ENCODE results near the gene ATP8B1. TPM values are rescaled to one million over a fixed set of nuclear protein-coding genes. Genes with fewer than 3 reads are reported as not detected.

The ATP8B1 gene
- total RNA-seq, 6 experiments from 2014 or later, result 9.0 to 18.4 (median 17.1) TPM

DNA sequence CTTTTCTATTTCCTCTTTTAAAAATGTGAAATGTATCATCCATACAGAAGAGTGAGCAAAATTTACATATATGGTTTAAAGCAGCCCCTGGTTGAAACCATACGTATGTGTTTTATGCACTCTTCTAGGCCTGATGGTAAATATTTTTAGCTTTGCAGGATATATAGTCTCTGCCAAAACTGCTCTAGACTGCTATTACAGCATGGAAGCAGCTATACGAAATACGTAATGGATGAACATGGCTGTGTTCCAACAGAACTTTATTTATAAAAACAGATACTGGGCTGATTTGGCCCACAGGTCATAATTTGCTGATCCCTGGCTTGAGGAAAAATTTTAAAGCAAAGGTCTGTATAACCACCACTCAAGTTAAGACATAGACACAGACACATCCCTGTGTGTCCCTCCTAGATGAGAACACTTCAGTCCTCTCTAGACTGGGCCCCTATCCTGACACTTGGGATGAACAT is 42.5 kb upstream of the ATP8B1 start:
- no peak for DNase-seq
- 82% methylated on average over 3 of the region's 3 CpGs for WGBS (ENCODE audit: insufficient coverage, low coverage, low lambda C conversion rate, missing lambda C conversion rate)
- H3K27ac ChIP-seq, result no peak overlapping the region

DNA sequence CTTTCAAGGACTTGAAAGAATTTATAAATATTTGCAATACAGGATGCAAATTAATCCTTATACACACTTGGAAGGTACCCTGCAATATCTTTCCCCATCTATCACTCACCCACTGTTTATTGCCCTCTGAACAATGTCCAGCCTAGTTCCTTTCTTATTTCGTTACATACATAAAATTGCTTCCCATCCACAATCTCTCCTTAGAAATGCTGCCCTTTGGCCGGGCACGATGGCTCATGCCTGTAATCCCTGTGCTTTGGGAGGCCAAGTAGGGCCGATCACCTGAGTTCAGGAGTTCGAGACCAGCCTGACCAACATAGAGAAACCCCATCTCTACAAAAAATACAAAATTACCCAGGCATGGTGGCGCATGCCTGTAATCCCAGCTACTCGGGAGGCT is 41.2 kb upstream of the ATP8B1 start:
- intact Hi-C loops (cut with DNase I), result no loop called here
- Histone ChIP-seq H3K27me3 (no peaks in the 10 kb centered on the region), H3K9me3 (no peaks in the 10 kb centered on the region), H3K4me3 (no peak overlapping the region), H3K4me1 (no peaks in the 10 kb centered on the region), H3K36me3 (no peaks in the 10 kb centered on the region), H3K27ac (no peak overlapping the region)
- 91% methylated on average over 7 of the region's 7 CpGs for WGBS (ENCODE audit: insufficient coverage, low coverage, low lambda C conversion rate, missing lambda C conversion rate)
- no peak for TF ChIP-seq POLR2A (IDR thresholded peaks at IDR 0.05)
- TF ChIP-seq, protein P1, sequence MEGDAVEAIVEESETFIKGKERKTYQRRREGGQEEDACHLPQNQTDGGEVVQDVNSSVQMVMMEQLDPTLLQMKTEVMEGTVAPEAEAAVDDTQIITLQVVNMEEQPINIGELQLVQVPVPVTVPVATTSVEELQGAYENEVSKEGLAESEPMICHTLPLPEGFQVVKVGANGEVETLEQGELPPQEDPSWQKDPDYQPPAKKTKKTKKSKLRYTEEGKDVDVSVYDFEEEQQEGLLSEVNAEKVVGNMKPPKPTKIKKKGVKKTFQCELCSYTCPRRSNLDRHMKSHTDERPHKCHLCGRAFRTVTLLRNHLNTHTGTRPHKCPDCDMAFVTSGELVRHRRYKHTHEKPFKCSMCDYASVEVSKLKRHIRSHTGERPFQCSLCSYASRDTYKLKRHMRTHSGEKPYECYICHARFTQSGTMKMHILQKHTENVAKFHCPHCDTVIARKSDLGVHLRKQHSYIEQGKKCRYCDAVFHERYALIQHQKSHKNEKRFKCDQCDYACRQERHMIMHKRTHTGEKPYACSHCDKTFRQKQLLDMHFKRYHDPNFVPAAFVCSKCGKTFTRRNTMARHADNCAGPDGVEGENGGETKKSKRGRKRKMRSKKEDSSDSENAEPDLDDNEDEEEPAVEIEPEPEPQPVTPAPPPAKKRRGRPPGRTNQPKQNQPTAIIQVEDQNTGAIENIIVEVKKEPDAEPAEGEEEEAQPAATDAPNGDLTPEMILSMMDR (IDR thresholded peaks at IDR 0.05), result no peak
- DNase-seq, result no peak
- ATAC-seq, result no peak

More for the DNA sequence above, 42.5 kb upstream of the ATP8B1 start:
- no peak overlapping the region for H3K4me3 ChIP-seq
- no peaks in the 10 kb centered on the region for H3K27me3 ChIP-seq
- H3K9me3 ChIP-seq, result no peaks in the 10 kb centered on the region
- intact Hi-C loops (cut with DNase I), result no loop called here
- H3K36me3 ChIP-seq, result no peaks in the 10 kb centered on the region
- H3K4me1 ChIP-seq, result no peaks in the 10 kb centered on the region
- no peak for TF ChIP-seq POLR2A (IDR thresholded peaks at IDR 0.05)
- TF ChIP-seq, protein P1 (IDR thresholded peaks at IDR 0.05), result no peak
- no peak for ATAC-seq

DNA sequence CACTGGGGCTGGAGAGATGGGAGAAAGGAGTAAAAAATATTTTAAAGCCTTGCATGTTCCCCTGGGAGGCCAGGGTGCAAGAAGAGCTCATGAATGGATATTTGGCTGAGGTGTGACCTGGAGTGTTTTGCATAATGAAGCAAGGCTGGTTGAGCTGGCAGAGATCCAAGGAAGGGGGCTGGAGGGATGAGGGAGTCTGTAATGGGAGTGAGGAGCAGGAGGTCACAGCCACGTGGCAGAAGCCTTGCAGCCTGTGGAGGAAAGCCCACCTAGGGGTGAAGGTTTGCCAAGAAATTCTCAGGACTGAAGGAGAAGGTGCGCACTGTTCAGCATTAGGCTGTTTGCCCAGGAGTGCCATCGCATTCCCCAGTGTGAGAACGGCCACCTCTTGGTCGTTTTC is 40.3 kb upstream of the ATP8B1 start:
- no peak for DNase-seq
- no peak for ATAC-seq
- no peak overlapping the region for H3K4me3 ChIP-seq
- no peaks in the 10 kb centered on the region for H3K4me1 ChIP-seq
- intact Hi-C loops (cut with DNase I), result no loop called here
- H3K36me3 ChIP-seq, result no peaks in the 10 kb centered on the region
- H3K27me3 ChIP-seq, result no peaks in the 10 kb centered on the region
- H3K27ac ChIP-seq, result no peak overlapping the region
- no peaks in the 10 kb centered on the region for H3K9me3 ChIP-seq
- WGBS (ENCODE audit: insufficient coverage, low coverage, low lambda C conversion rate, missing lambda C conversion rate), result 88% methylated on average over 2 of the region's 5 CpGs
- TF ChIP-seq POLR2A (IDR thresholded peaks at IDR 0.05), result no peak

DNA sequence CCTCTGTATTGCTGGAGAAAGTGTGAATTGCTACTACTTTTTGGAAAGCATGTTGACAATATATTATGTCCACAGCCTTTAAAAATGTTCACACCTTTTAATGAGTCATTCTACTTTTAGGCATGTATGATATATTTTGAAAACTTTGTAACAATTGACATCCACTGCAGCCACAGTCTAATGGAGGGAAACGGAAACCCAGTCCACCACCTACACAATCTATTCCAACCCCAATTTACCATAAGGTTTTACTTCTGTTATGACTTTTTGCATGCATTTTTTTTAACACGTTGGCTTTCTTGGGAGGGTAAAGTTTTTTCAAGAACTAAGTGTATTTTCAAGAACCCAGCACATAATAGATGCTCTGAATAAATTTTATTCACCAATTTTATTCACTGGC is 38.5 kb upstream of the ATP8B1 start:
- DNase-seq, result no peak
- H3K9me3 ChIP-seq, result no peaks in the 10 kb centered on the region
- H3K27ac ChIP-seq, result no peak overlapping the region
- 67% methylated on average over 2 of the region's 2 CpGs for WGBS (ENCODE audit: insufficient coverage, low coverage, low lambda C conversion rate, missing lambda C conversion rate)
- ATAC-seq, result no peak
- H3K27me3 ChIP-seq, result no peaks in the 10 kb centered on the region
- no peaks in the 10 kb centered on the region for H3K36me3 ChIP-seq
- TF ChIP-seq, protein P1 (IDR thresholded peaks at IDR 0.05), result no peak
- no peak for TF ChIP-seq POLR2A (IDR thresholded peaks at IDR 0.05)
- H3K4me3 ChIP-seq, result no peak overlapping the region
- intact Hi-C loops (cut with DNase I), result no loop called here
- H3K4me1 ChIP-seq, result no peaks in the 10 kb centered on the region

DNA sequence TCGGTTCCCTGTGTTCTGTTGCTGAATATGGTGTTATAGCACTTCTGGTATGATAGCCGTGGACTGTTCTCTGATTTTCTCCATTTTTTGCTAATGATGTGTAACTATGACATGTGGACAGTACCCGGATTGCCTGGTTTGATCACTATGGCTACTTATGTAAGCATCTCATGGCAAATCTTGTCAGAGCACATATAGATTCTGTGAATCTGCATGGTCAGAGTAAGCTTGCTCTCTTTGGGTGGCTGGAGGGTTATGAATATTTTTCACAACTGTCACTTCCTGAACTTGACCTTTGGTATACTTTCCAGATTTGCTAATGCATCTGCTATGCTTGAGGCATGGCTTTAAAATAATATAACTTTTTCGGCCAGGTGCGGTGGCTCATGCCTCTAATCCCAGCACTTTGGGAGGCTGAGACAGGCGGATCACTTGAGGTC is 36.8 kb upstream of the ATP8B1 start:
- Histone ChIP-seq H3K4me3 (no peak overlapping the region), H3K4me1 (no peaks in the 10 kb centered on the region), H3K27ac (no peak overlapping the region), H3K27me3 (no peaks in the 10 kb centered on the region), H3K9me3 (no peaks in the 10 kb centered on the region), H3K36me3 (no peaks in the 10 kb centered on the region)
- DNase-seq, result no peak
- no peak for ATAC-seq
- intact Hi-C loops (cut with DNase I), result no loop called here
- WGBS (ENCODE audit: insufficient coverage, low coverage, low lambda C conversion rate, missing lambda C conversion rate), result 88% methylated on average over 6 of the region's 6 CpGs
- TF ChIP-seq, protein P1 (IDR thresholded peaks at IDR 0.05), result no peak
